ENCODE data around the gene DLAT.
A peak's percentile ranks its signal among the peaks of the same experiment; 100 is the strongest.
"Not testable (repeated sequence)": the region's sequence is repeated elsewhere in the genome, so short reads cannot be mapped to it uniquely, and the experiment has no call there.

Gene DLAT

DNA sequence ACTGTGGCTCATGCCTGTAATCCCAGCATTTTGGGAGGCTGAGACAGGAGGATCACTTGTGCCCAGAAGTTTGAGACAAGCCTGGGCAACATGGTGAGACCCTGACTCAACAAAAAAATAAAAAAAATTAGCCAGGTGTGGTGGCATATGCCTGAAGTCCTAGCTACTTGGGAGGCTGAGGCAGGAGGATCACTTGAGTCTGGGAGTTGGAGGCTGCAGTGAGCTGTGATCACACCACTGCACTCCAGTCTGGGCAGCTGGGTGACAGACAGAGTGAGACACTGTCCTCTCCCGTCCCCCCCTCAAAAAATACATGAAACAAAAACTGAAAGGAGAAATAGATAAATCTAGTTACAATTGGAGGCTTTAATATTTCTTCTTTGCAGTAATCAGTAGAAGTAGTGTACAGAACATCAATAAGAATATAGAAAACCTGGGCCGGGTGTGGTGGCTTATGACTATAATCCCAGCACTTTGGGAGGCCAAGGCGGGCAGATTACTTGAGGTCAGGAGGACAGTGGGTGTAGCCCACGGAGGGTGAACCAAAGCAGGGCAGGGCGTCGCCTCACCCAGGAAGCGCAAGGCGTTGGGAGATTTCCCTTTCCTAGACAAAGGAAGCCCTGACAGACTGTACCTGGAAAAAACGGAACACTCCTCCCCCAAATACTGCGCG is 19.6 kb upstream of the DLAT start:
- no peak for DNase-seq

DNA sequence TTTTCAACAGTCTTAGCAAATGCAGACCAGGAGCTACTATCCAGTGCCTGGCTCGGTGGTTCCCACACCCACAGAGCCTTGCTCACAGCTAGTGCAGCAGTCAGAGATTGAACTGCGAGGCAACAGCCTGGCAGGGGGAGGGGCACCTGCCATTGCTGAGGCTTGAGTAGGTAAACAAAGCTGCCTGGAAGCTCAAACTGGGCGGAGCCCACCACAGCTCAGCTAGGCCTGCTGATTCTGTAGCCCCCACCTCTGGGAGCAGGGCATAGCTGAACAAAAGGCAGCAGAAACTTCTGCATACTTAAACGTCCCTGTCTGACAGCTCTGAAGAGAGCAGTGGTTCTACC is 19.1 kb upstream of the DLAT start:
- DNase-seq: not testable (repeated sequence)

DNA sequence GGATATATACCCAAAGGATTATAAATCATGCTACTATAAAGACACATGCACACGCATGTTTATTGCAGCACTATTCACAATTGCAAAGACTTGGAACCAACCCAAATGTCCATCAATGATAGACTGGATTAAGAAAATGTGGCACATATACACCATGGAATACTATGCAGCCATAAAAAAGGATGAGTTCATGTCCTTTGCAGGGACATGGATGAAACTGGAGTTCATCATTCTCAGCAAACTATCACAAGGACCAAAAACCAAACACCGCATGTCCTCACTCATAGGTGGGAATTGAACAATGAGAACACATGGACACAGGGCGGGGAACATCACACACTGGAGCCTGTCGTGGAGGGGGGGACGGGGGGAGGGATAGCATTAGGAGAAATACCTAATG is 13.8 kb upstream of the DLAT start:
- not testable (repeated sequence) for DNase-seq

GRCh38 chr11:112012874-112013273 is 12.3 kb upstream of the DLAT start:
- DNase-seq: no peak

DNA sequence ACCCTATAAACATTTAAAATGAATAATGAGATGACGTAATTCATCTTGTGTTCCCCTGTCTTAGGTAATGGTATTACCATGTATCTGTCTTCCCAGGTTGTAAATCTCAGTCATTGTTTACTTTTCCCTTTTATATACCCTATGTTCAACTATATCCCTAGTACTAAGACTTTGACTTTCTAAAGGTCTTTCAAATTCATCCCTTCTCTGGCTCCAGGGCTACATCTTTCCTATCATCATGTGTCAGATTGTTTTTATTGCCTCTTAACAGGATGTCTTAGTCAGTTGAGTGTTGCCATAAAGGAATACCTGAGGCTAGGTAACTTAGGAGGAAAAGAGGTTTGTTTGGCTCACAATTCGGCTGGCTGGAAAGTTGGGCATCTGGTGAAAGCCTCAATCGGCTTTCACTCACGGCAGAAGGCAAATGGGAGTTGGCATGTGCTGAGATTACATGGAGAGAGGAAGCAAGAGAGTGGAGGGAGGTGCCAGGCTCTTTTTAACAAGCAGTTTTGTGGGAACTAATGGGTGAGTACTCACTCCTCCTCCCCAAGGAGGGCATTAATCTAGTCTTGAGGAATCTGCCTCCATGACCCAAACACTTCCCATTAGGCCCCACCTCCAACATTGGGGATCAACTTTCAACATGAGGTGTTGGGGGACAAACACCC is 11.6 kb upstream of the DLAT start:
- no peak for DNase-seq

GRCh38 chr11:112016088-112016764 is 9.0 kb upstream of the DLAT start:
- DNase-seq: no peak

DNA sequence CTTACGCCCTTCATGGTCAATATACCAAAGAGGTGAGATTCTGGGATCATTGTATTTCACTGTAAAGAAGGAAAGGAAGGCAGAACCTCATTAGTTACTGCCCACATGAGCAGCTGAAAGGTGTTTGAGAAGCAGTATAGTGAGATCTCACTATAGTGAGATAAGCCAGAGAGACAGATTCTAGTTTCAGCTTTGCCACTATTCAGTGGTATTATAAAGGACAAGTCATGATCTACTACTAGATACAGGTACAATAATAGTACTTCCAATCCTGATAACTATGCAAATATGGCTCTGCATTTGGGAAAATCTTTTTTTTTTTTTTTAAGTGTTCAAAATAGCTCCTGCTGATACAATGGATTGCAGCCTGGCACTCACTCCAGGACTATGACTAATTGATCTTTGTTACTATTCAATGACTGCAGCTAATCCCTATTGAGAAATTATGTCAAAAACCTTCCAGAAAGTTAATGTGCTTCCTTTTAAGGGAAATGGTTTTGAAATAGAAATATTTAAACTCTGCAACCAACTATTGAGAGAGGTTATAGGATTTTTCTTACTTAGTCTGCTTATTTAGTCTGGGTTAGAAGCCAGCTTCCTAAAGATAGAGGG is 8.3 kb upstream of the DLAT start:
- no peak for DNase-seq

DNA sequence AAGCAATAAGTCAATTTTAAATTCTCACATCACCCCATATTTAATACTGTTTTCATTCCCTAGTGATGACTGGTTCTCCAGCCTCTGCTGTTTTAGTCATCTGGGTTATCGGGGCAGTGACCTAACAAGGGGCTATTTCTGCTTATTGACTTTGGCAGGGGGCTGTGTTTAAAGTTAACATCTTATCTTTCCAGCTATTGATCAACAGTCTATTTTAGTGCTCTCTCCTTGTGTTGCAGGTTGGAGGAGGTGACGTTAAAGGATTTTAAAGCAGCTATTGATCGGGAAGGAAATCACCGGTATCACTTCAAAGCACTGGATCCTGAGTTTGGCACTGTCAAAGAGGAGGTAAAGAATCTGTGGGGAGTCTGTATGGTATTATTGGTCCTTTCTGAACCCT is 7.7 kb upstream of the DLAT start:
- no peak for DNase-seq

GRCh38 chr11:112019066-112019465 is 6.1 kb upstream of the DLAT start:
- no peak for DNase-seq

GRCh38 chr11:112023104-112023503 is 2.1 kb upstream of the DLAT start:
- no peak for DNase-seq

DNA sequence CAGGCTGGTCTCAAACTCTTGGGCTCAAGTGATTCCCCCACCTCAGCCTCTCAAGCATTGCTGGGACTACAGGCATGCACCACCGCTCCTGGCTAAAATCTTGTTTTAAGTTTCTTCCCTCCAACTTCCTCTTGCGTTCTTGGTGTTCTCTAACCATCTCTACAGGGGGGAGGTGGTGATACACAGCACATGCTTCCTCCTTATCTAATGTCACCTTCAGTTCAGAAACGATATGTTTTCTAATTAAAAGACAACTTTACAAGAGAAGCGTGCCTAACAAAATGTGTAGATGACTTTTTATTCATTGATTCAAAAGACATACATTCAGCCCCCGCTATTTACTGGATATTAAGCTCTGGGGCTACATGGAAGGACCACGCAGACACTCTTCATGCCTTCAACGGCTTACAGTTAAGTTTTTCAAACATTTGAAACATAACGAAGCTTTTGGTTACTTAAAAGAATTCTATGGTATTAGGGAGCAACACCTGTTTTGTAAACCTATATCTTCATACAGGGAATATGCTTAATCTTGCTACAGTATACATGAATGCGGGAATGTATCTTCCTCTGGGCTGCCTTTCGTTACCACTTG is 933 bp upstream of the DLAT start:
- no peak for DNase-seq

DNA sequence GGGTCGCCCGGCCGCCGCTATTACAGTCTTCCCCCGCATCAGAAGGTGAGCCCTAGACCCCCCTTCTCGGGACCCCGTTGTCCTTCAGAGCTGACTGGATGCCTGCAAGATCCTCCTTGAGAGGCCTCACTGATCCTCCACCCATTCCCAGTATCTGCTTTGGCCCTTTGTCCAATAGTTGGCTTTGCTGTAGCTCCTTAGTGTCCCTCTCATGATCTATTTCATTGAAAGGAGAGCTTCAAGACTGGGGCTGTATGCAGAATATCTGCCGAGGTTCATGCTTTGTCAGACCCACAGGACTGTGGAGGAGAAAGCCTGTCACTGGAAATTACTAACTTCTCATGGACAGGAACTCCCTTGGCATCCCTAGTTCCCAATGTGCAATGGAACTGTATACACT is 499 bp downstream of the DLAT start:
- peak in 1 of 14 donors; percentile 48 for DNase-seq

- not testable (repeated sequence) for DNase-seq
Observed at GRCh38 chr11:112026784-112027410, 1.7 kb downstream of the DLAT start.

DNA sequence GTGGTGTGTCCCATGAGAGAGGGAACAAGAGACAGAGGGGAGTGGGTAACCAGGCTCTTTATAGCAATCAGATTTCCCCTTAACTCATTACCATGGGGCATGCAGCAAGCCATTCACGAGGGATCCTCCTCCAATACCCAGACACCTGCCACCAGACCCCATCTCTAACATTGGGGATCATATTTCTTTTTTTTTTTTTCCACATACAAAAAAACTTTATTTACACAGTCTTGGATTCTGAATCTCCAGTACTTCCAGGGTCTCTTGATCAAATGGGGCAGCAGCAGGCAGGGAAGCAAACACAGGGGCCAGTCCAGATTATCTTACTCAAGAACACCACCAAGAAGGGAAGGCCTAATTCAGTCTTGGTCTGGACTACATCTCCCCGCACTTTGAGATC is 4.3 kb downstream of the DLAT start:
- no peak for DNase-seq

DNA sequence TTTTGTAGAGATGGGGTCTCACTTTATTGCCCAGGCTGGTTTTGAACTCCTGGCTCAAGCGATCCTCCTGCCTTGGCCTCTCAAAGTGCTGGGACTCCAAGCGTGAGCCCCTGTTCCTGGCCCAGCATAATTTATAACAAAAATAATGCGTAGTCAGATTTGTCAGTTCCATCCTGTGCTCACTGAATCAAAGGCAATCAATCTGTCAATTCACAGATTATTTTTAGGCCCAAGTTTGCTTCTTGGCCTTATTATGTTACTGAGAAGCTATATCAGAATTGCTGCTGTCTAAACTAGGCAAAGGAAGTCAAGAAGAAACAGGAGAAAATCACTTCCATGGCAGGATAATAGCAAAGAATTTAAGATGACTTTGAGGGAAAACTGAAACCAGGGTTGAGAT is 8.7 kb downstream of the DLAT start:
- no peak for DNase-seq

GRCh38 chr11:112037527-112037926 is 12.3 kb downstream of the DLAT start:
- DNase-seq: no peak

GRCh38 chr11:112042161-112042960 is 17.2 kb downstream of the DLAT start:
- no peak for DNase-seq

DNA sequence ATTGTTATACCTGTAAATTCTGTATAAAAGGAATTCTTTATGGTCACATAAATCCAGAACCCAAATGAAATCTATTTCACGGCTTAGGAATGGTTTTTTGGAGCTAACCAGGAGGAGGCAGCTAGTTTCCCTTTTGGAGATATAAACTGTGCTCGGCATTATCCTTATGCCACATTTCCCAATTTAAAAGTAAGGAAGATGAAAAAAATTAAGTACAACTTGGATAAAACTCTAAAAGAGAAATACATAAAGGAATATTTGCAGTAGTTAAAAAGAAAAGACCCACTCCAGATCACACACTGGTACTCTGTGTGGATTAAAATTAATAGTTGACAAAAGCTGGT is 17.7 kb downstream of the DLAT start:
- DNase-seq: no peak

DNA sequence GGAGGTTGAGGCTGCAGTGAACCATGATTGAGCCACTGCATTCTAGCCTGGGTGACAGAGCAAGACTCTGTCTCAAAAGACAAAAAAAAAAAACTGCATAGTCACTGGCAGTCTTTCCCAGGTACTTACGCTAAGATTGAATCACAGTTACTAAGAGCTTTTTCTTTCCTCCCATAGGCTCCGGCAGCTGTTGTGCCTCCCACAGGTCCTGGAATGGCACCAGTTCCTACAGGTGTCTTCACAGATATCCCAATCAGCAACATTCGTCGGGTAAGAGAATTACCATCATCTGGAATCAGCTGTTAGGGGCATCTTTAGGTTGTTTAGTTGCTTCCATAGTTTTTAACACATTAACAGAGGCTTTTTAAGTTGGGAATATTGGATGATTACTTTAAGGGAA is 19.8 kb downstream of the DLAT start:
- DNase-seq: no peak

- not testable (repeated sequence) for DNase-seq
Observed at GRCh38 chr11:112046647-112047046, 21.4 kb downstream of the DLAT start.

- not testable (repeated sequence) for DNase-seq
Observed at GRCh38 chr11:112048256-112048655, 23.0 kb downstream of the DLAT start.

DNA sequence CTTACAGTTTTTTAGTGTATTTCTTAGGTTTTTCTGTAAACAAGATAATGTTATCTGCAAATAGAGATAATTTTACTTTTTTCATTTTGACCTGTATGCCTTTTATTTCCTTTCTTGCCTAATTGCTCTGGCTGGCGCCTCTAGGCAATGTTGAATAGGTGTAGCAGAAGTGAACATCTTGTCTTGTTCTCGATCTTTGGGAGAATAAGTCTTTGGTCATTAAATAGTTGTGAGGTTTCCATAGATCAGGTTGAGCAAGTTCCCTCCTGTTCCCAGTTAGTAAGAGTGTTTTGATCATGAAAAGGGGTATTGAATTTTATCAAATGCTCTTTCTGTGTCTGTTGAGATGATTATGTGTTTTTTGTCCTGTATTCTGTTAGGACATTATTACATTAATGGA is 24.6 kb downstream of the DLAT start:
- DNase-seq: no peak

Data from C1 segment of cervical spinal cord (tissue), 14 donors.